PC-9 (cell line): ENCODE measurements around the gene CMTM8. TPM values are rescaled to one million over a fixed set of nuclear protein-coding genes. Genes with fewer than 3 reads are reported as not detected.

Source experiments
- BruUV-seq: library from RNA; stranded (reverse); fragments of 400-500 nt; replicated peaks from 2 replicates; lab custom pipeline; 2021; lab: Mats Ljungman, UMichigan
- CTCF ChIA-PET: fragments of 300-600 bp; sonication (Branson Sonifier 250); formaldehyde crosslinking; loops from one replicate; lab custom pipeline; 2022; ENCODE audit warnings: antibody characterized with exemption; lab: Charles Lee
- POLR2A ChIA-PET: fragments of 300-600 bp; sonication (Branson Sonifier 250); formaldehyde crosslinking; loops from one replicate; lab custom pipeline; 2022; ENCODE audit warnings: antibody characterized with exemption; ENCODE audit not compliant: unreplicated experiment; lab: Charles Lee
- DNase-seq, 2 experiments: peaks; one replicate each; pipeline versions ENCODE4 v3.0.0 to v3.0.0-alpha.2; 2015 to 2022; ENCODE audit warnings: mixed read lengths in 1 of 2
- H2AFZ ChIP-seq: fragments of 200-600 bp; sonication (generic); 2 replicates; pipeline ENCODE4 v1.8.1; 2017; ENCODE audit warnings: antibody characterized with exemption
- H3F3A ChIP-seq: fragments of 200-600 bp; sonication (generic); 2 replicates; pipeline ENCODE4 v1.8.1; 2017; ENCODE audit warnings: antibody characterized with exemption, mild to moderate bottlenecking, low read depth; ENCODE audit not compliant: insufficient read depth
- H3K27ac ChIP-seq: fragments of 200-600 bp; sonication (generic); 2 replicates; pipeline ENCODE4 v1.6.1; 2016; ENCODE audit warnings: mixed run types
- H3K27me3 ChIP-seq: fragments of 200-600 bp; sonication (generic); 2 replicates; pipeline ENCODE4 v1.6.1; 2016; ENCODE audit warnings: low read depth, mixed run types; ENCODE audit not compliant: insufficient read depth
- H3K36me3 ChIP-seq: fragments of 200-600 bp; sonication (generic); 2 replicates; pipeline ENCODE4 v1.6.1; 2016; ENCODE audit warnings: low read depth, mixed run types
- H3K4me1 ChIP-seq: fragments of 200-600 bp; sonication (generic); replicated peaks from 2 replicates; pipeline ENCODE4 v1.6.1; 2016; ENCODE audit warnings: mixed run types; ENCODE audit not compliant: insufficient read depth
- H3K4me2 ChIP-seq: fragments of 200-600 bp; sonication (generic); 2 replicates; pipeline ENCODE4 v1.6.1; 2017; ENCODE audit warnings: mixed run types
- H3K4me3 ChIP-seq: fragments of 200-600 bp; sonication (generic); 2 replicates; pipeline ENCODE4 v1.6.1; 2016; ENCODE audit warnings: mixed run types
- H3K79me2 ChIP-seq: fragments of 200-600 bp; sonication (generic); 2 replicates; pipeline ENCODE4 v1.6.1; 2017; ENCODE audit warnings: low read depth, mixed run types
- H3K9me2 ChIP-seq: fragments of 200-600 bp; sonication (generic); 2 replicates; pipeline ENCODE4 v1.8.1; 2017; ENCODE audit warnings: mild to moderate bottlenecking; ENCODE audit not compliant: insufficient read depth
- H3K9me3 ChIP-seq: fragments of 200-600 bp; sonication (generic); 2 replicates; pipeline ENCODE4 v1.8.1; 2016; ENCODE audit warnings: low read depth; ENCODE audit not compliant: insufficient read depth
- H4K20me1 ChIP-seq: fragments of 200-600 bp; sonication (generic); 2 replicates; pipeline ENCODE4 v1.8.1; 2017; ENCODE audit not compliant: insufficient read depth
- EZH2 ChIP-seq: fragments of 200-600 bp; sonication (generic); IDR thresholded peaks from 2 replicates; pipeline ENCODE4 v1.8.0; 2017; ENCODE audit warnings: antibody characterized with exemption, low read depth
- intact Hi-C: fragments of 100-400 bp; cut with micrococcal nuclease; formaldehyde crosslinking; loops from one replicate; pipeline ENCODE4 v1.10.0; 2022; ENCODE audit not compliant: unreplicated experiment
- total RNA-seq: library from RNA; stranded (reverse); gene quantifications from 2 replicates; pipeline ENCODE4 v1.2.3, GENCODE V29; 2021
- TF ChIP-seq, protein P1 (sequence below): fragments of 200-600 bp; sonication (generic); conservative IDR thresholded peaks from 2 replicates; pipeline ENCODE4 v1.6.1; 2017; ENCODE audit warnings: mixed run types, antibody characterized with exemption, mild to moderate bottlenecking, moderate library complexity

The CMTM8 gene
- total RNA-seq, 1 experiment from 2014 or later = 17.8 TPM

- TF ChIP-seq, protein P1, sequence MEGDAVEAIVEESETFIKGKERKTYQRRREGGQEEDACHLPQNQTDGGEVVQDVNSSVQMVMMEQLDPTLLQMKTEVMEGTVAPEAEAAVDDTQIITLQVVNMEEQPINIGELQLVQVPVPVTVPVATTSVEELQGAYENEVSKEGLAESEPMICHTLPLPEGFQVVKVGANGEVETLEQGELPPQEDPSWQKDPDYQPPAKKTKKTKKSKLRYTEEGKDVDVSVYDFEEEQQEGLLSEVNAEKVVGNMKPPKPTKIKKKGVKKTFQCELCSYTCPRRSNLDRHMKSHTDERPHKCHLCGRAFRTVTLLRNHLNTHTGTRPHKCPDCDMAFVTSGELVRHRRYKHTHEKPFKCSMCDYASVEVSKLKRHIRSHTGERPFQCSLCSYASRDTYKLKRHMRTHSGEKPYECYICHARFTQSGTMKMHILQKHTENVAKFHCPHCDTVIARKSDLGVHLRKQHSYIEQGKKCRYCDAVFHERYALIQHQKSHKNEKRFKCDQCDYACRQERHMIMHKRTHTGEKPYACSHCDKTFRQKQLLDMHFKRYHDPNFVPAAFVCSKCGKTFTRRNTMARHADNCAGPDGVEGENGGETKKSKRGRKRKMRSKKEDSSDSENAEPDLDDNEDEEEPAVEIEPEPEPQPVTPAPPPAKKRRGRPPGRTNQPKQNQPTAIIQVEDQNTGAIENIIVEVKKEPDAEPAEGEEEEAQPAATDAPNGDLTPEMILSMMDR = no peak
- TF ChIP-seq EZH2 = no peak
- Histone ChIP-seq H2AFZ (no peak overlapping the region), H3K9me3 (no peaks in the 10 kb centered on the region), H3K4me1 (peaks cover 21% of the 10 kb centered on the region), H3K4me3 (no peak overlapping the region), H3K79me2 (peaks cover 62% of the 10 kb centered on the region), H3K9me2 (no peaks in the 10 kb centered on the region), H3K36me3 (no peaks in the 10 kb centered on the region), H3K27ac (no peak overlapping the region), H3F3A (peaks cover 11% of the 10 kb centered on the region; the same call in 1 of the 2 replicates), H3K4me2 (no peak overlapping the region), H4K20me1 (no peaks in the 10 kb centered on the region), H3K27me3 (no peaks in the 10 kb centered on the region)
- DNase-seq = no peak
- intact Hi-C loops = no loop called here
- ChIA-PET POLR2A (no interaction called here), CTCF (no interaction called here)
- BruUV-seq = no TSS peak
Observed at GRCh38 chr3:32405155-32405554, 166.7 kb downstream of the CMTM8 start.

DNA sequence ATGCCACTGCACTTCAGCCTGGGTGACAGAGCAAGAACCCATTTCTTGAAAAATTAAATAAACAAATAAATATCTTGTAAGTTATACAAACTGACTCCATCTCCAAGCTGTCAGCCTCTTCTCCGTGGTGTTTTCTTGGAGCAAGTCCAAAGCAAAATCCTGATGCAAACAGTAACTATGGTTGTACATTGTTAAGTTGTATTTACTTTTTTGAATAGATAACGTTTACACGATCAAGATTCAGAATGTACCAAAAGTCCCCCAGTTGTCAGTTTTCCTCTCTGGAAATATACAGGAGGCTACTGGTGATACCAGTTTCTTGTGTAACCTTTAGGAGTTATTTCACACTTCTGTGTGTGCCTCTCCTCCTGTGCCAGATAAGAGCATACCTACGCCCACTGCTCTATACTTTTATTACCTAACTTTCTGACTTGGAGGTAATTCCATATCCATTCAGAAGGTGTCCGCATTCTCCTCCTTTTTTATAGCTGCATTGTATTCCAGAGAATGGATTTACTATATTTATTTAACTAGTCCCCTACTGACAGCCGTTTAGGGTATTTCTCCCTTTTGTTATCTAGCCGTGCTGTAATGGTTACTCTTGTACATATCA, 167.3 kb downstream of the CMTM8 start:
- ChIA-PET POLR2A (no interaction called here), CTCF (no interaction called here)
- peaks cover 16% of the 10 kb centered on the region for H3K4me1 ChIP-seq
- no peak overlapping the region for H3K27ac ChIP-seq
- no peaks in the 10 kb centered on the region for H3K36me3 ChIP-seq
- DNase-seq = no peak
- no peak overlapping the region for H2AFZ ChIP-seq
- TF ChIP-seq, protein P1 = no peak
- TF ChIP-seq EZH2 = no peak
- peaks cover 61% of the 10 kb centered on the region for H3K79me2 ChIP-seq
- no peaks in the 10 kb centered on the region for H3K27me3 ChIP-seq
- H3K4me2 ChIP-seq = no peak overlapping the region
- intact Hi-C loops = no loop called here
- no peak overlapping the region for H3K4me3 ChIP-seq
- no peaks in the 10 kb centered on the region for H3K9me3 ChIP-seq
- no peaks in the 10 kb centered on the region for H3K9me2 ChIP-seq
- peaks cover 11% of the 10 kb centered on the region; the same call in 1 of the 2 replicates for H3F3A ChIP-seq
- BruUV-seq = no TSS peak
- no peaks in the 10 kb centered on the region for H4K20me1 ChIP-seq

- Histone ChIP-seq H3K9me3 (no peaks in the 10 kb centered on the region), H3K9me2 (no peaks in the 10 kb centered on the region), H3K4me2 (no peak overlapping the region), H4K20me1 (no peaks in the 10 kb centered on the region), H3K4me1 (peaks cover 12% of the 10 kb centered on the region), H3K79me2 (peaks cover 59% of the 10 kb centered on the region), H3F3A (peaks cover 4% of the 10 kb centered on the region; the same call in 1 of the 2 replicates), H2AFZ (no peak overlapping the region), H3K27me3 (no peaks in the 10 kb centered on the region), H3K27ac (no peak overlapping the region), H3K36me3 (no peaks in the 10 kb centered on the region), H3K4me3 (no peak overlapping the region)
- POLR2A ChIA-PET = interaction anchor here (0.6 kb wide), 1 partner anchor 171 kb away, joined by 3 read pairs; no protein-coding TSS in a partner anchor
- no TSS peak for BruUV-seq
- TF ChIP-seq, protein P1 = no peak
- TF ChIP-seq EZH2 = no peak
- intact Hi-C loops = no loop called here
- CTCF ChIA-PET = no interaction called here
- no peak for DNase-seq
Observed at GRCh38 chr3:32406486-32407408, 168.3 kb downstream of the CMTM8 start.
